ENCODE results near the gene ADGRD1. TPM values are rescaled to one million over a fixed set of nuclear protein-coding genes. Genes with fewer than 3 reads are reported as not detected.

ADGRD1 gene
- total RNA-seq, 6 experiments from 2014 or later = not detected

DNA sequence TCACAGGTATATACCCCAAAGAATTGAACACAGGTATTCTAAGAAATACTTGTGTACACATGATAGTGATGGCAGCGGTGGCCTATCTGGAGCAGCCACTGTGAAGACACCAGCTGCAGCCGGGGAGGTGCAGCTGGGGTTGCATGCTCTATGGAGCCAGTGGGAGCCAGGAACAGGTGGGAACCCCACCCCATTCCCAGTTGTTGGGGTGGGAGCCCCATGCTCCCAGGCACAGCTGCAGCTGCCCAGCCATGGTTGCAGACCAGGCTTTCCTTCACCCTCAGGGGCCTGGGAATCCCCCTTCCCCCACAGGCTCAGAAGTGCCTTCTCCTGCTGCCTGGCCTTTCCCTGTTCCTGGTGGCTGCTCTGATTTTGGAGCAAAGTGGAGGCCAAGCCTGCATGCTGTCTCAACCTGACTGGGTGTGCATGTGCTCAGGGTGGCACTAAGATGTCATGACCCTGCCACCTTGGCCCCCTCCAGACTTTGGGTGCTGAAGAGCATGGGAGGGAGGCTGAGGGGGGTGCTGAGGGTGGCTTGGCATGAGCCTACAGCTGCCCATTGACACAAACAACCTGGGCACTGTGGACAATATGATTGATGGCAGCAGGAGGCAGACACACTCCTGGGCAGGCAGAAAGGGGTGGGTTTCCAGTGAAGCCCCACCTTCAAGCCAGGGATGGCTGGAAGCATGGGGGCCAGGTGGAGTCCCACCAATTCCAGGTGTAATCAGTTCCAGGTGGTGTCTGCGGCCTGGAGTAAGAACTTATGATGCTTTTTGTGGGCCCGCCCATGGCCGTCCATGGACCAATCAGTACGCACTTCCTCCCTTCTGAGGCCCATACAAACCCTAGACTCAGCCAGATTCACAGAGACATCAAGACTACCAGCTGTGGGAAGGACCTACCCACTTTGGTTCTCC lies 234.7 kb downstream of the ADGRD1 start:
- Mint-ChIP-seq H3K27me3 (ENCODE audit: insufficient read depth) (peaks cover 1% of the 10 kb centered on the region; the same call in 1 of the 2 replicates), H3K4me1 (ENCODE audit: low read depth) (no peaks in the 10 kb centered on the region), H3K27ac (no peak overlapping the region), H3K36me3 (ENCODE audit: low read depth) (no peaks in the 10 kb centered on the region; the same call in 1 of the 2 replicates), H3K4me3 (no peak overlapping the region), H3K9me3 (peaks cover 43% of the 10 kb centered on the region)
- DNase-seq = no peak
- TF ChIP-seq, protein P1, sequence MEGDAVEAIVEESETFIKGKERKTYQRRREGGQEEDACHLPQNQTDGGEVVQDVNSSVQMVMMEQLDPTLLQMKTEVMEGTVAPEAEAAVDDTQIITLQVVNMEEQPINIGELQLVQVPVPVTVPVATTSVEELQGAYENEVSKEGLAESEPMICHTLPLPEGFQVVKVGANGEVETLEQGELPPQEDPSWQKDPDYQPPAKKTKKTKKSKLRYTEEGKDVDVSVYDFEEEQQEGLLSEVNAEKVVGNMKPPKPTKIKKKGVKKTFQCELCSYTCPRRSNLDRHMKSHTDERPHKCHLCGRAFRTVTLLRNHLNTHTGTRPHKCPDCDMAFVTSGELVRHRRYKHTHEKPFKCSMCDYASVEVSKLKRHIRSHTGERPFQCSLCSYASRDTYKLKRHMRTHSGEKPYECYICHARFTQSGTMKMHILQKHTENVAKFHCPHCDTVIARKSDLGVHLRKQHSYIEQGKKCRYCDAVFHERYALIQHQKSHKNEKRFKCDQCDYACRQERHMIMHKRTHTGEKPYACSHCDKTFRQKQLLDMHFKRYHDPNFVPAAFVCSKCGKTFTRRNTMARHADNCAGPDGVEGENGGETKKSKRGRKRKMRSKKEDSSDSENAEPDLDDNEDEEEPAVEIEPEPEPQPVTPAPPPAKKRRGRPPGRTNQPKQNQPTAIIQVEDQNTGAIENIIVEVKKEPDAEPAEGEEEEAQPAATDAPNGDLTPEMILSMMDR (IDR thresholded peaks at IDR 0.05) = no peak

GRCh38 chr12:131189781-131190180 lies 236.1 kb downstream of the ADGRD1 start:
- DNase-seq = no peak
- no peak overlapping the region for H3K27ac Mint-ChIP-seq
- peaks cover 5% of the 10 kb centered on the region; the same call in 1 of the 2 replicates for H3K36me3 Mint-ChIP-seq (ENCODE audit: low read depth)
- peaks cover 1% of the 10 kb centered on the region; the same call in 1 of the 2 replicates for H3K27me3 Mint-ChIP-seq (ENCODE audit: insufficient read depth)
- H3K9me3 Mint-ChIP-seq = peaks cover 39% of the 10 kb centered on the region
- H3K4me1 Mint-ChIP-seq (ENCODE audit: low read depth) = no peaks in the 10 kb centered on the region
- TF ChIP-seq, protein P1 (IDR thresholded peaks at IDR 0.05) = no peak
- H3K4me3 Mint-ChIP-seq = no peak overlapping the region

DNA sequence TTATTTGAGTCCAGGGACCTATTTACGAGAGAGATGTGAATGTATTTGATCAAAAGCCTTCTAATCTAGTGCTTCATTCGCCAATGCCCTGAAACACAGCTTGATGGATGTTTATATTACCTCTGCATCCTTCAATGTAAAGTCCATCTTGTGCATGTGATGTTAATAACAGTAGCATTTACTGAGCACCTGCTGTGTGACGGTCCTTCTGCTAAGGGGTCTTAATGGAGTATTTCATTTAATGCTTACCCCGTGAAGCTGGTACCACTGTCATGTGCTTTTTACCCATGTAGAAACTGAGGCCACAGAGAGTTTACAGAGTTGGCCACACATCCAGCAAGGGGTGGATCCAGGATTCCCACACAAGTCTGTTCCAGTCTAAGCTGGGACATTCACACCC lies 237.3 kb downstream of the ADGRD1 start:
- Mint-ChIP-seq H3K27ac (no peak overlapping the region), H3K27me3 (ENCODE audit: insufficient read depth) (peaks cover 1% of the 10 kb centered on the region; the same call in 1 of the 2 replicates), H3K36me3 (ENCODE audit: low read depth) (peaks cover 5% of the 10 kb centered on the region; the same call in 1 of the 2 replicates), H3K4me1 (ENCODE audit: low read depth) (no peaks in the 10 kb centered on the region), H3K4me3 (no peak overlapping the region), H3K9me3 (peaks cover 40% of the 10 kb centered on the region)
- DNase-seq = no peak
- TF ChIP-seq, protein P1 (IDR thresholded peaks at IDR 0.05) = no peak

Other genes starting within 250 kb of the ADGRD1 start
- not detected for gene RIMBP2, start 237.6 kb upstream of the ADGRD1 start, total RNA-seq (2021; fragmentation: NEBNext Ultra II Directional; extraction: Animal tissue kit (Norgen Biotek cat#: 25700))
- 10 to 100 TPM; 31.4 to 39.4 (median 34.5) TPM for gene STX2, start 114.7 kb upstream of the ADGRD1 start, total RNA-seq (2021; fragmentation: NEBNext Ultra II Directional; extraction: Animal tissue kit (Norgen Biotek cat#: 25700))
- gene RAN, start 81.8 kb upstream of the ADGRD1 start, total RNA-seq (2021; fragmentation: NEBNext Ultra II Directional; extraction: Animal tissue kit (Norgen Biotek cat#: 25700)) = 1,000 to 10,000 TPM; 1,033 to 1,278 (median 1,071) TPM